ENCODE measurements around the gene IQSEC1. TPM values are rescaled to one million over a fixed set of nuclear protein-coding genes. Genes with fewer than 3 reads are reported as not detected.

IQSEC1 gene
- 4.6 and 5.7 TPM in 2 replicates for total RNA-seq (2014; rRNA removed; shearing (Covaris generic))

- DNase-seq (ENCODE audit: low spot score), result no peak
These were observed at the start of gene IQSEC1 for GRCh38 chr3:13073326-13074005. TSS of gene IQSEC1 (minus strand) at chr3:13073429. CDS start at chr3:13073014, 415 bp downstream.

- no peak for DNase-seq (ENCODE audit: low spot score)
These were observed 49.1 kb upstream of the IQSEC1 start for GRCh38 chr3:13122081-13123012.

- DNase-seq (ENCODE audit: low spot score), result no peak
These were observed 48.3 kb upstream of the IQSEC1 start for GRCh38 chr3:13121553-13122001.

GRCh38 chr3:13120928-13121552 is 47.8 kb upstream of the IQSEC1 start:
- DNase-seq (ENCODE audit: low spot score), result no peak

- DNase-seq (ENCODE audit: low spot score), result no peak
These were observed 47.2 kb upstream of the IQSEC1 start for GRCh38 chr3:13120289-13120927.

- no peak for DNase-seq (ENCODE audit: low spot score)
These were observed 46.4 kb upstream of the IQSEC1 start for GRCh38 chr3:13119471-13120220.

GRCh38 chr3:13116426-13116825 is 43.2 kb upstream of the IQSEC1 start:
- no peak for DNase-seq (ENCODE audit: low spot score)

- DNase-seq (ENCODE audit: low spot score), result no peak
These were observed 42.8 kb upstream of the IQSEC1 start for GRCh38 chr3:13115991-13116390.

GRCh38 chr3:13115576-13115910 is 42.3 kb upstream of the IQSEC1 start:
- no peak for DNase-seq (ENCODE audit: low spot score)

GRCh38 chr3:13114811-13115575 is 41.8 kb upstream of the IQSEC1 start:
- no peak for DNase-seq (ENCODE audit: low spot score)

GRCh38 chr3:13113346-13114330 is 40.4 kb upstream of the IQSEC1 start:
- no peak for DNase-seq (ENCODE audit: low spot score)

- DNase-seq (ENCODE audit: low spot score), result no peak
These were observed 39.5 kb upstream of the IQSEC1 start for GRCh38 chr3:13112521-13113345.

GRCh38 chr3:13111873-13112520 is 38.8 kb upstream of the IQSEC1 start:
- DNase-seq (ENCODE audit: low spot score), result no peak

GRCh38 chr3:13111173-13111872 is 38.1 kb upstream of the IQSEC1 start:
- no peak for DNase-seq (ENCODE audit: low spot score)

- peak; percentile 63 for DNase-seq (ENCODE audit: low spot score)
These were observed 37.5 kb upstream of the IQSEC1 start for GRCh38 chr3:13110678-13111116.

GRCh38 chr3:13109516-13109915 is 36.3 kb upstream of the IQSEC1 start:
- no peak for DNase-seq (ENCODE audit: low spot score)

GRCh38 chr3:13108861-13109260 is 35.6 kb upstream of the IQSEC1 start:
- no peak for DNase-seq (ENCODE audit: low spot score)

All from H4 (cell line).